Neutrophil (primary cell): Measurements from ENCODE around the gene ARL6IP5.

Experiments used
- H3K27ac ChIP-seq: fragments of 200-600 bp; sonication (generic); 2 replicates; pipeline ENCODE4 v1.5.1; 2016; ENCODE audit warnings: mild to moderate bottlenecking, moderate library complexity
- H3K27me3 ChIP-seq: fragments of 200-600 bp; sonication (generic); 2 replicates; pipeline ENCODE4 v1.6.0; 2016; ENCODE audit warnings: mild to moderate bottlenecking
- H3K36me3 ChIP-seq: fragments of 200-600 bp; sonication (generic); 2 replicates; pipeline ENCODE4 v1.5.1; 2017
- H3K4me1 ChIP-seq, 2 experiments: fragments of 200-600 bp in 1 of 2; sonication (generic) in 1 of 2; 1 replicate in 1 of 2; 2 replicates in 1 of 2; pipeline versions ENCODE4 v1.5.1 to v1.6.1; 2013 to 2016; ENCODE audit warnings: low read depth in 1 of 2, low read length in 1 of 2, mild to moderate bottlenecking in 1 of 2, moderate library complexity in 1 of 2; ENCODE audit not compliant: control insufficient read depth in 1 of 2, insufficient read depth in 1 of 2
- H3K4me3 ChIP-seq, 2 experiments: fragments of 200-600 bp in 1 of 2; sonication (generic) in 1 of 2; 1 replicate in 1 of 2; 2 replicates in 1 of 2; pipeline ENCODE4 v1.5.1; 2013 to 2016; ENCODE audit warnings: low read depth in 1 of 2, low read length in 1 of 2, mild to moderate bottlenecking in 1 of 2, moderate library complexity in 1 of 2
- H3K9me3 ChIP-seq: fragments of 200-600 bp; sonication (generic); 2 replicates; pipeline ENCODE4 v1.5.1; 2016
- CTCF ChIP-seq: fragments of 200-600 bp; sonication (generic); IDR thresholded peaks from 2 replicates; pipeline ENCODE4 v1.5.1; 2016; ENCODE audit warnings: antibody characterized with exemption

ARL6IP5 gene

DNA sequence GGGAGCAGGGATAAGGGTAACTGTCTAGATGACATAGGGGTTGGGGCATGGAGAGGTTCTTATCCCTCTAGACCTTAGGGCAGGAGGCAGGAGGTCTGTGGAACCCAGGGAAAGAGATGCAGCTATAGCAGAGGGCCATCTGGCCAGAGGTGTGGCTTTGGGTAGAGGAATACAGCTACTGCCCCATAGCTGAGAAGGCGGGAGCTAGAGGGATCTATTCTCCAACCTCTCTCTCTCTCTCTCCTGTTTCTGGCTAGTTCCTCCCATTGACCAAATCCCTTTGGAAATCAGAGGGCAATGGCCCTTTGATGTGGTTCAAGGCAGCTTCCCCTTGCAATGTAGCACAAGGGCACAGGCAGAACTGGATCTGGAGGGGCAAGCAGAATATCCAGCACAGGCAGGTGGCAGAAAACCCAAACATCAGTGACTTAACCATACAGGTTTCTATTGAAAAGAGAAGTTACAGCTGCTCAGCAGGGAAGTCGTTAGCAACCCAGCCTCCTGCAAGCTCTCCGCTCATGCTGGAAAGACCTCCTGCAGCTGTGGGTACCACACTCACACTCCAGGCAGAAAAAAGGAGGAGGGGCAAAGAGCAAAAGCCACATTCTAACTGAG lies 60.0 kb downstream of the ARL6IP5 start:
- Histone ChIP-seq H3K27ac (no peak overlapping the region), H3K4me3 (no peak overlapping the region), H3K9me3 (no peaks in the 10 kb centered on the region), H3K4me1 (no peaks in the 10 kb centered on the region), H3K27me3 (peaks cover 4% of the 10 kb centered on the region), H3K36me3 (no peaks in the 10 kb centered on the region)
- TF ChIP-seq CTCF = no peak

DNA sequence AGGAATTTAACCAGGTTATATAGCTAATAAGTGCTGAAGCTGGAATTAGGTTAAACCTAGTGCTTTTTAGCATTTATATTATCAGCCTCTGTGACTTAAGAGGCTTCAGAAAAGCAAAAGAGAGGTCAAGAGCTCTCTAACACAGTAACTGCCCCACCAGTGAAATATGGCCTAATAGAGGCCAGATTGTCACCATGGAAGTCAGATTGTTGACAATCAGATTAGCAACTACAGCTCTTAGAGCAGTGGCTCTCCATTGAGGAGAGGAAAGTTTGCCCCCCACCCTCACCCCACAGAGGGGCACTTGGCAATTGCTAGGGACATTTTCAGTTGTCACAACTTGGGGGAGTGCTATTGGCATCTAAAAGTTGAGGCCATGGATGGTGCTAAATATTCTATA lies 61.0 kb downstream of the ARL6IP5 start:
- H3K27me3 ChIP-seq = peaks cover 4% of the 10 kb centered on the region
- no peak overlapping the region for H3K27ac ChIP-seq
- H3K36me3 ChIP-seq = no peaks in the 10 kb centered on the region
- no peak for TF ChIP-seq CTCF
- no peak overlapping the region for H3K4me3 ChIP-seq
- H3K4me1 ChIP-seq = no peaks in the 10 kb centered on the region
- no peaks in the 10 kb centered on the region for H3K9me3 ChIP-seq

- TF ChIP-seq CTCF = no peak
- Histone ChIP-seq H3K9me3 (no peaks in the 10 kb centered on the region), H3K4me3 (no peak overlapping the region), H3K27ac (no peak overlapping the region), H3K27me3 (no peaks in the 10 kb centered on the region), H3K36me3 (no peaks in the 10 kb centered on the region), H3K4me1 (no peaks in the 10 kb centered on the region)
Measured at GRCh38 chr3:69149586-69149985, 64.8 kb downstream of the ARL6IP5 start.
